ENCODE data around the gene CEP85. TPM values are rescaled to one million over a fixed set of nuclear protein-coding genes. Genes with fewer than 3 reads are reported as not detected.

CEP85 gene
- polyA plus RNA-seq, 3 donors, result 8.2 to 32.5 (median 10.9) TPM

GRCh38 chr1:26218906-26219494 is 15.0 kb upstream of the CEP85 start:
- intact Hi-C loops (cut with micrococcal nuclease), result no loop called here
- peaks cover 7 to 24% (median 8%) of the 10 kb centered on the region in 3 donors for H3K27me3 Mint-ChIP-seq (ENCODE audit: low read depth in 3 of 3)
- no peaks in the 10 kb centered on the region for H3K36me3 ChIP-seq (replicated peaks in 1 of 2; ENCODE audit: control insufficient read depth in 1 of 2, insufficient read depth in 2 of 2, low read length in 2 of 2)
- peak overlapping the region in 1 of 2 donors; percentile 28 for H3K4me3 Mint-ChIP-seq
- no peaks in the 10 kb centered on the region for H3K9me3 ChIP-seq (replicated peaks in 1 of 2; ENCODE audit: control insufficient read depth in 1 of 2, insufficient read depth in 1 of 2, low read length in 2 of 2)
- no peaks in the 10 kb centered on the region for H4K20me1 ChIP-seq (ENCODE audit: insufficient read depth, low read length)
- 82% methylated on average over 7 of the region's 11 CpGs for WGBS (ENCODE audit: insufficient coverage)
- no peak overlapping the region for H3K27ac ChIP-seq (ENCODE audit: low read depth in 1 of 2, low read length in 2 of 2)
- no peak overlapping the region for H3K9ac ChIP-seq (ENCODE audit: insufficient read depth, low read length, poor library complexity, severe bottlenecking)
- no peak overlapping the region for H2AFZ ChIP-seq (ENCODE audit: insufficient read depth, low read depth, low read length, poor library complexity, severe bottlenecking)
- no peak overlapping the region for H3K4me2 ChIP-seq (replicated peaks; ENCODE audit: extremely low read depth, low read length, poor library complexity, severe bottlenecking)
- H3K27me3 ChIP-seq (ENCODE audit: control insufficient read depth in 2 of 2, insufficient read depth in 2 of 2, low read length in 2 of 2), result peaks cover 0 to 2% of the 10 kb centered on the region in 2 donors
- TF ChIP-seq CTCF (IDR thresholded peaks at IDR 0.05), result no peak
- no peak overlapping the region for H3K4me3 ChIP-seq (replicated peaks in 1 of 3; ENCODE audit: low read depth in 2 of 3, low read length in 3 of 3)
- peaks cover 2% of the 10 kb centered on the region for H3K4me1 Mint-ChIP-seq
- no peak overlapping the region for H3K27ac Mint-ChIP-seq
- no peaks in the 10 kb centered on the region for H3K79me2 ChIP-seq (ENCODE audit: insufficient read depth, low read length)
- no peaks in the 10 kb centered on the region for H3K9me3 Mint-ChIP-seq
- no peak for DNase-seq
- no peaks in the 10 kb centered on the region for H3K4me1 ChIP-seq (ENCODE audit: control insufficient read depth in 1 of 2, insufficient read depth in 2 of 2, low read length in 2 of 2)
- no peaks in the 10 kb centered on the region for H3K36me3 Mint-ChIP-seq

- H3K4me3 Mint-ChIP-seq, result no peak overlapping the region
- intact Hi-C loops (cut with micrococcal nuclease), result no loop called here
- no peaks in the 10 kb centered on the region for H3K9me3 Mint-ChIP-seq
- H3K36me3 ChIP-seq (replicated peaks in 1 of 2; ENCODE audit: control insufficient read depth in 1 of 2, insufficient read depth in 2 of 2, low read length in 2 of 2), result no peaks in the 10 kb centered on the region
- no peaks in the 10 kb centered on the region for H3K36me3 Mint-ChIP-seq
- no peak for DNase-seq
- peaks cover 8% of the 10 kb centered on the region for H3K4me1 Mint-ChIP-seq
- no peaks in the 10 kb centered on the region for H3K9me3 ChIP-seq (replicated peaks in 1 of 2; ENCODE audit: control insufficient read depth in 1 of 2, insufficient read depth in 1 of 2, low read length in 2 of 2)
- peaks cover 0 to 14% of the 10 kb centered on the region in 2 donors for H3K27me3 ChIP-seq (ENCODE audit: control insufficient read depth in 2 of 2, insufficient read depth in 2 of 2, low read length in 2 of 2)
- no peaks in the 10 kb centered on the region for H3K79me2 ChIP-seq (ENCODE audit: insufficient read depth, low read length)
- TF ChIP-seq CTCF (IDR thresholded peaks at IDR 0.05), result no peak
- H2AFZ ChIP-seq (ENCODE audit: insufficient read depth, low read depth, low read length, poor library complexity, severe bottlenecking), result no peak overlapping the region
- no peak overlapping the region for H3K9ac ChIP-seq (ENCODE audit: insufficient read depth, low read length, poor library complexity, severe bottlenecking)
- no peak overlapping the region for H3K4me3 ChIP-seq (replicated peaks in 1 of 3; ENCODE audit: low read depth in 2 of 3, low read length in 3 of 3)
- WGBS (ENCODE audit: insufficient coverage), result 68% methylated on average over 18 of the region's 27 CpGs
- no peak overlapping the region for H3K4me2 ChIP-seq (replicated peaks; ENCODE audit: extremely low read depth, low read length, poor library complexity, severe bottlenecking)
- peak overlapping the region in 1 of 7 donors; percentile 4 for H3K27ac Mint-ChIP-seq
- H3K27me3 Mint-ChIP-seq (ENCODE audit: low read depth in 3 of 3), result peaks cover 17 to 37% (median 19%) of the 10 kb centered on the region in 3 donors
- H3K4me1 ChIP-seq (ENCODE audit: control insufficient read depth in 1 of 2, insufficient read depth in 2 of 2, low read length in 2 of 2), result peaks cover 4 to 6% of the 10 kb centered on the region in 2 donors
- H4K20me1 ChIP-seq (ENCODE audit: insufficient read depth, low read length), result no peaks in the 10 kb centered on the region
- no peak overlapping the region for H3K27ac ChIP-seq (ENCODE audit: low read depth in 1 of 2, low read length in 2 of 2)
Observed at GRCh38 chr1:26220199-26220912, 13.6 kb upstream of the CEP85 start.

Measured in CD14-positive monocyte (primary cell).